H1 (cell line): ENCODE data around the gene DYNLT5. TPM values are rescaled to one million over a fixed set of nuclear protein-coding genes. Genes with fewer than 3 reads are reported as not detected.

ENCODE experiments used
- CTCF ChIA-PET: fragments of 300-600 bp; sonication (Branson Sonifier 250); formaldehyde crosslinking; loops from one replicate; lab custom pipeline; 2021; ENCODE audit not compliant: partially characterized antibody; lab: Charles Lee
- POLR2A ChIA-PET: fragments of 300-600 bp; sonication (Branson Sonifier 250); formaldehyde crosslinking; loops from one replicate; lab custom pipeline; 2021; ENCODE audit warnings: inconsistent platforms; ENCODE audit not compliant: partially characterized antibody; lab: Charles Lee
- DNase-seq, 2 experiments: peaks; one replicate each; pipeline versions ENCODE4 v3.0.0 to v3.0.0-alpha.2; 2010 to 2022; ENCODE audit warnings: low spot score in 2 of 2, low read depth in 1 of 2, mixed read lengths in 1 of 2
- FAIRE-seq: peaks from 2 replicates; lab custom pipeline; 2011; peaks lifted over from hg19 to GRCh38; lab: Jason Lieb, UNC
- H2AFZ ChIP-seq: 2 replicates; pipeline ENCODE4 v1.8.1; 2012; ENCODE audit warnings: low read length, inconsistent platforms
- H2AK5ac ChIP-seq: 2 replicates; pipeline ENCODE4 v1.6.1; 2013; ENCODE audit warnings: low read depth, low read length
- H2BK120ac ChIP-seq: replicated peaks from 2 replicates; pipeline ENCODE3; 2013; ENCODE audit warnings: low read depth, low read length, inconsistent platforms
- H2BK12ac ChIP-seq: 2 replicates; pipeline ENCODE4 v1.6.1; 2013; ENCODE audit warnings: low read depth, low read length
- H2BK15ac ChIP-seq: 2 replicates; pipeline ENCODE4 v1.6.1; 2013; ENCODE audit warnings: low read length
- H2BK20ac ChIP-seq: 2 replicates; pipeline ENCODE4 v1.6.1; 2013; ENCODE audit warnings: low read length
- H2BK5ac ChIP-seq: 2 replicates; pipeline ENCODE4 v1.6.1; 2013; ENCODE audit warnings: low read depth, low read length
- H3K14ac ChIP-seq: 2 replicates; pipeline ENCODE4 v1.6.1; 2013; ENCODE audit warnings: inconsistent platforms; ENCODE audit not compliant: insufficient read length
- H3K18ac ChIP-seq: 2 replicates; pipeline ENCODE4 v1.6.1; 2013; ENCODE audit warnings: low read length; ENCODE audit errors: extremely low read depth
- H3K23ac ChIP-seq: 2 replicates; pipeline ENCODE4 v1.6.1; 2013; ENCODE audit warnings: inconsistent platforms; ENCODE audit not compliant: insufficient read length
- H3K23me2 ChIP-seq: 2 replicates; pipeline ENCODE4 v1.6.1; 2013; ENCODE audit warnings: low read depth, low read length
- H3K27ac ChIP-seq: 2 replicates; pipeline ENCODE4 v1.6.1; 2011; ENCODE audit warnings: low read depth, low read length, inconsistent platforms
- H3K27me3 ChIP-seq, 4 experiments: replicated peaks in 1 of 4; 1 replicate in 1 of 4; 2 replicates in 3 of 4; pipeline versions ENCODE4 v1.6.1 to v1.8.1; 2011 to 2013; ENCODE audit warnings: low read length in 3 of 4, mild to moderate bottlenecking in 3 of 4, inconsistent platforms in 2 of 4, mixed read lengths in 2 of 4, moderate library complexity in 1 of 4; ENCODE audit not compliant: control insufficient read depth in 3 of 4, insufficient read depth in 3 of 4; ENCODE audit errors: extremely low read depth in 1 of 4
- H3K36me3 ChIP-seq, 4 experiments: 2 replicates each; pipeline versions ENCODE4 v1.6.1 to v1.8.1; 2011 to 2013; ENCODE audit warnings: mild to moderate bottlenecking in 4 of 4, low read length in 3 of 4, moderate library complexity in 2 of 4, control low read depth in 1 of 4, inconsistent platforms in 1 of 4; ENCODE audit not compliant: insufficient read depth in 4 of 4, control insufficient read depth in 2 of 4
- H3K4ac ChIP-seq: replicated peaks from 2 replicates; pipeline ENCODE3; 2013; ENCODE audit warnings: low read length, low read depth, mixed read lengths, inconsistent platforms; ENCODE audit not compliant: insufficient read length
- H3K4me1 ChIP-seq, 4 experiments: replicated peaks in 1 of 4; 1 replicate in 1 of 4; 2 replicates in 3 of 4; pipeline versions ENCODE4 v1.6.1 to v1.8.1; 2011 to 2013; ENCODE audit warnings: low read length in 3 of 4, inconsistent platforms in 2 of 4, mixed read lengths in 1 of 4; ENCODE audit not compliant: insufficient read depth in 4 of 4, control insufficient read depth in 3 of 4
- H3K4me2 ChIP-seq, 2 experiments: 2 replicates each; pipeline versions ENCODE4 v1.6.1 to v1.8.1; 2011 to 2013; ENCODE audit warnings: low read depth in 2 of 2, low read length in 2 of 2, control low read depth in 1 of 2, inconsistent platforms in 1 of 2, mild to moderate bottlenecking in 1 of 2; ENCODE audit not compliant: insufficient read depth in 1 of 2
- H3K4me3 ChIP-seq, 4 experiments: fragments of 200-600, 300-600 bp in 1 of 4; sonication (generic), shearing (Covaris generic), sonication (Bioruptor Twin) in 1 of 4; 2 replicates each; pipeline versions ENCODE4 v1.5.1 to v1.8.1; 2011 to 2016; ENCODE audit warnings: low read length in 4 of 4, low read depth in 3 of 4, control low read depth in 2 of 4, inconsistent platforms in 2 of 4, mild to moderate bottlenecking in 2 of 4, mixed read lengths in 1 of 4, moderate library complexity in 1 of 4; ENCODE audit not compliant: insufficient read depth in 2 of 4; ENCODE audit errors: extremely low read depth in 1 of 4
- H3K56ac ChIP-seq: replicated peaks from 2 replicates; pipeline ENCODE3; 2013; ENCODE audit warnings: low read depth, mild to moderate bottlenecking, mixed read lengths, low read length, inconsistent platforms; ENCODE audit not compliant: insufficient read length
- H3K79me1 ChIP-seq: 2 replicates; pipeline ENCODE4 v1.6.1; 2013; ENCODE audit warnings: low read depth, low read length, control low read depth
- H3K79me2 ChIP-seq, 2 experiments: 2 replicates each; pipeline versions ENCODE4 v1.6.1 to v1.8.1; 2012 to 2013; ENCODE audit warnings: low read length in 2 of 2, mild to moderate bottlenecking in 2 of 2, inconsistent platforms in 1 of 2; ENCODE audit not compliant: insufficient read depth in 2 of 2, control insufficient read depth in 1 of 2
- H3K9ac ChIP-seq, 4 experiments: replicated peaks in 1 of 4; 1 replicate in 1 of 4; 2 replicates in 3 of 4; pipeline versions ENCODE4 v1.6.1 to v1.8.1; 2011 to 2013; ENCODE audit warnings: low read depth in 3 of 4, low read length in 3 of 4, control low read depth in 2 of 4, mild to moderate bottlenecking in 2 of 4, moderate library complexity in 2 of 4, inconsistent platforms in 1 of 4; ENCODE audit errors: extremely low read depth in 1 of 4
- H3K9me3 ChIP-seq, 2 experiments: 2 replicates each; pipeline versions ENCODE4 v1.6.1 to v1.8.1; 2012 to 2013; ENCODE audit warnings: mild to moderate bottlenecking in 2 of 2, moderate library complexity in 2 of 2, control low read depth in 1 of 2, inconsistent platforms in 1 of 2, low read depth in 1 of 2, low read length in 1 of 2, mixed read lengths in 1 of 2; ENCODE audit not compliant: insufficient read depth in 2 of 2
- H4K20me1 ChIP-seq, 2 experiments: replicated peaks in 1 of 2; 2 replicates each; pipeline versions ENCODE3 to v1.8.1; 2011 to 2013; ENCODE audit warnings: inconsistent platforms in 2 of 2, low read length in 2 of 2, mild to moderate bottlenecking in 1 of 2; ENCODE audit not compliant: insufficient read depth in 2 of 2, control insufficient read depth in 1 of 2
- H4K5ac ChIP-seq: 2 replicates; pipeline ENCODE4 v1.6.1; 2013; ENCODE audit warnings: low read length, low read depth, mixed read lengths, inconsistent platforms; ENCODE audit not compliant: insufficient read length
- H4K8ac ChIP-seq: 2 replicates; pipeline ENCODE4 v1.8.0; 2013; ENCODE audit warnings: mild to moderate bottlenecking, moderate library complexity, low read length, inconsistent platforms; ENCODE audit not compliant: insufficient read depth; ENCODE audit errors: extremely low read depth
- H4K91ac ChIP-seq: replicated peaks from 2 replicates; pipeline ENCODE3; 2013; ENCODE audit warnings: low read length, mixed read lengths, inconsistent platforms; ENCODE audit not compliant: insufficient read length
- ASH2L ChIP-seq: fragments of 200-600, 300-600 bp; sonication (generic); IDR thresholded peaks from one replicate; pipeline ENCODE4 v1.7.1; 2017; ENCODE audit warnings: low read length
- BCL11A ChIP-seq, 2 experiments: IDR thresholded peaks; one replicate each; pipeline ENCODE4 v1.6.1; 2011; ENCODE audit warnings: low read depth in 2 of 2, low read length in 2 of 2, mild to moderate bottlenecking in 2 of 2
- GABPA ChIP-seq: IDR thresholded peaks from 2 replicates; pipeline ENCODE4 v1.6.1; 2011; ENCODE audit warnings: mild to moderate bottlenecking, low read length, moderate library complexity, borderline replicate concordance; ENCODE audit not compliant: insufficient read depth
- YY1 ChIP-seq: IDR thresholded peaks from 2 replicates; pipeline ENCODE4 v1.6.1; 2011; ENCODE audit warnings: low read depth, mild to moderate bottlenecking, low read length
- WGBS, 2 experiments: shearing (Covaris generic) in 1 of 2; methylation state at CpG; one replicate each; pipeline versions ENCODE4 v1.1.6 to v1.1.7; 2013 to 2015; ENCODE audit warnings: low lambda C conversion rate in 2 of 2, mixed read lengths in 2 of 2, inconsistent platforms in 1 of 2, low coverage in 1 of 2, missing lambda C conversion rate in 1 of 2; ENCODE audit not compliant: insufficient replicate concordance in 2 of 2, insufficient coverage in 1 of 2, insufficient read length in 1 of 2; ENCODE audit errors: extremely low coverage in 1 of 2, missing lambda C conversion rate in 1 of 2; 5-methylcytosine and 5-hydroxymethylcytosine counted together
- polyA plus RNA-seq, 7 experiments: library from polyadenylated mRNA; depleted of rRNA in 3 of 7; stranded (reverse) in 5 of 7; unstranded in 2 of 7; fragments of >200 nt in 5 of 7; fragments of 200-250 nt in 2 of 7; gene quantifications; 1 replicate in 5 of 7; 2 replicates in 1 of 7; 4 replicates in 1 of 7; pipeline versions ENCODE4 v1.2.1 to v1.2.3, GENCODE V29; 2011 to 2013; ENCODE audit warnings: missing spikeins in 2 of 7, mixed read lengths in 2 of 7
- total RNA-seq: library from RNA; stranded (reverse); fragmentation: NEBNext Ultra II Directional; extraction: Animal tissue kit (Norgen Biotek cat#: 25700); gene quantifications from 2 replicates; pipeline ENCODE4 v1.2.1, GENCODE V29; 2021

The DYNLT5 gene
- total and polyA plus RNA-seq, 2 of the 8 experiments (the other 6 are each of a cell fraction or from before 2014, with no cell fraction given) = 0.93 to 1.5 TPM

GRCh38 chr1:66733348-66734017, 18.8 kb upstream of the DYNLT5 start:
- no peaks in the 10 kb centered on the region for H4K20me1 ChIP-seq
- H3K4me2 ChIP-seq = no peak overlapping the region
- H3K4me3 ChIP-seq = no peak overlapping the region
- H3K23ac ChIP-seq = no peak overlapping the region
- H3K14ac ChIP-seq = no peak overlapping the region
- no peak overlapping the region for H4K8ac ChIP-seq
- H3K27me3 ChIP-seq = no peaks in the 10 kb centered on the region
- H3K56ac ChIP-seq = no peak overlapping the region
- no peak overlapping the region for H2AK5ac ChIP-seq
- H2BK15ac ChIP-seq = no peak overlapping the region
- H3K9me3 ChIP-seq = no peaks in the 10 kb centered on the region
- 92% methylated on average over 7 of the region's 7 CpGs; no CpG with 5 or more reads in 1 of the 2 experiments for WGBS, 2 experiments
- no peak overlapping the region for H2AFZ ChIP-seq
- no peaks in the 10 kb centered on the region for H3K23me2 ChIP-seq
- no peak overlapping the region for H3K4ac ChIP-seq
- no peaks in the 10 kb centered on the region for H3K79me2 ChIP-seq
- CTCF ChIA-PET = interaction anchor here (1.2 to 2.5 kb wide), 2 partner anchors 8 to 20 kb away, joined by 4 to 11 read pairs; no protein-coding TSS in a partner anchor
- no peaks in the 10 kb centered on the region for H3K36me3 ChIP-seq
- no peaks in the 10 kb centered on the region for H3K79me1 ChIP-seq
- no peak overlapping the region for H2BK5ac ChIP-seq
- FAIRE-seq = no peak
- DNase-seq = no peak
- no peak overlapping the region for H3K9ac ChIP-seq
- no peak overlapping the region for H2BK120ac ChIP-seq
- H3K4me1 ChIP-seq = peaks cover 0 to 4% (median 0%) of the 10 kb centered on the region in 4 experiments; a peak in 1 of 7 replicates
- H3K27ac ChIP-seq = no peak overlapping the region
- no peak overlapping the region for H4K91ac ChIP-seq
- H3K18ac ChIP-seq = no peak overlapping the region
- H4K5ac ChIP-seq = no peak overlapping the region
- H2BK20ac ChIP-seq = no peak overlapping the region
- no peak overlapping the region for H2BK12ac ChIP-seq
- POLR2A ChIA-PET = no interaction called here
- no peak for TF ChIP-seq YY1
- TF ChIP-seq BCL11A (IDR thresholded peaks at IDR 0.05; ENCODE audit: low read depth in 2 of 2, low read length in 2 of 2) = no peak
- no peak for TF ChIP-seq GABPA
- TF ChIP-seq ASH2L = no peak
